Uterus (tissue), 4 donors: ENCODE results near the gene GNG4. TPM values are rescaled to one million over a fixed set of nuclear protein-coding genes. Genes with fewer than 3 reads are reported as not detected.

Source experiments
- DNase-seq, 2 donors: peaks; one replicate each; pipeline ENCODE4 v3.0.0-alpha.2; 2019 to 2020
- H3K27ac ChIP-seq, 2 donors: fragments of 200-600 bp; sonication (generic); 1 replicate in 1 of 2; 2 replicates in 1 of 2; pipeline ENCODE4 v1.5.1; 2016 to 2018
- H3K27me3 ChIP-seq, 2 donors: fragments of 200-600 bp; sonication (generic); one replicate each; pipeline ENCODE4 v1.5.1; 2018 to 2019; ENCODE audit warnings: control low read depth in 1 of 2
- H3K36me3 ChIP-seq, 2 donors: fragments of 200-600 bp; sonication (generic); one replicate each; pipeline ENCODE4 v1.5.1; 2019; ENCODE audit warnings: control low read depth in 1 of 2
- H3K4me1 ChIP-seq, 2 donors: fragments of 200-600 bp; sonication (generic); one replicate each; pipeline ENCODE4 v1.5.1; 2018 to 2019; ENCODE audit warnings: control low read depth in 1 of 2
- H3K4me3 ChIP-seq, 2 donors: fragments of 200-600 bp; sonication (generic); 1 replicate in 1 of 2; 2 replicates in 1 of 2; pipeline ENCODE4 v1.5.1; 2018 to 2019; ENCODE audit warnings: mild to moderate bottlenecking in 1 of 2
- H3K9me3 ChIP-seq, 2 donors: fragments of 200-600 bp; sonication (generic); one replicate each; pipeline ENCODE4 v1.5.1; 2019; ENCODE audit warnings: control low read depth in 1 of 2
- CTCF ChIP-seq, 4 experiments: fragments of 200-600 bp in 2 of 4; fragments of 450-650 bp in 2 of 4; sonication (generic) in 2 of 4; IDR thresholded peaks; one replicate each; pipeline ENCODE4 v1.5.1; 2016 to 2019; ENCODE audit warnings: antibody characterized with exemption in 4 of 4, mild to moderate bottlenecking in 2 of 4, moderate library complexity in 1 of 4
- POLR2A ChIP-seq, 2 donors: fragments of 450-650 bp; IDR thresholded peaks; one replicate each; pipeline ENCODE4 v1.6.1; 2016; ENCODE audit warnings: antibody characterized with exemption in 2 of 2, mild to moderate bottlenecking in 1 of 2, moderate library complexity in 1 of 2
- intact Hi-C: fragments of 100-400 bp; cut with DNase I; formaldehyde crosslinking; loops from one replicate; pipeline ENCODE4 v1.15.1; 2023; ENCODE audit warnings: low total_unique reads
- total RNA-seq, 4 donors: library from RNA; depleted of rRNA in 3 of 4; stranded (reverse); fragments of >200 nt in 3 of 4; gene quantifications; one replicate each; pipeline versions ENCODE4 v1.1.0 to v1.2.4, GENCODE V29; 2014 to 2023
- donor health status: DM: yes; HTN: yes; CAD: no.

Gene GNG4
- total RNA-seq, 4 donors from 2014 or later = 0.51 to 8.2 (median 2.3) TPM

DNA sequence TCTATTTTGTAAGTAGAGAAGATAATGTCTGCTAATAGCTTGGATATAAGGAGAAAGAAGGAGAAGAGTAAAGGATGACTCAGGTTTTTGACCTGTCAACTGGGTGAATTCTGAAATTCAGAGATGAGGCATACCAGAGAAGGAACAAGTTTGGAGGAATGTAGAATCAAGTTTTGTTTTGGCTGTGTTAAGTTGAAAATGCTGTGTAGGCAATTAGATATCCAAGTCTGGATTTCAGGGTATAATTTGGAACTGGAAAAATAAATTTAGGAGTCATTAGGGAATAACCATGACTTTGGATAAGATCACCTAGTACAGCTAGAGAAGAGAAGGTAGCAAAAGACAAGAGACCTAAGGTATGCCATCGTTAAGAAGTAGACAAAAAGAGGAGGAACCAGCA lies 22.4 kb upstream of the GNG4 start:
- no peaks in the 10 kb centered on the region for H3K36me3 ChIP-seq
- H3K4me3 ChIP-seq = no peak overlapping the region
- no peaks in the 10 kb centered on the region for H3K27me3 ChIP-seq
- H3K4me1 ChIP-seq = no peaks in the 10 kb centered on the region
- H3K27ac ChIP-seq = no peak overlapping the region
- intact Hi-C loops = no loop called here
- TF ChIP-seq POLR2A (IDR thresholded peaks at IDR 0.05) (no peak), CTCF (IDR thresholded peaks at IDR 0.05) (no peak)
- peaks cover 0 to 20% of the 10 kb centered on the region in 2 donors for H3K9me3 ChIP-seq
- no peak for DNase-seq

DNA sequence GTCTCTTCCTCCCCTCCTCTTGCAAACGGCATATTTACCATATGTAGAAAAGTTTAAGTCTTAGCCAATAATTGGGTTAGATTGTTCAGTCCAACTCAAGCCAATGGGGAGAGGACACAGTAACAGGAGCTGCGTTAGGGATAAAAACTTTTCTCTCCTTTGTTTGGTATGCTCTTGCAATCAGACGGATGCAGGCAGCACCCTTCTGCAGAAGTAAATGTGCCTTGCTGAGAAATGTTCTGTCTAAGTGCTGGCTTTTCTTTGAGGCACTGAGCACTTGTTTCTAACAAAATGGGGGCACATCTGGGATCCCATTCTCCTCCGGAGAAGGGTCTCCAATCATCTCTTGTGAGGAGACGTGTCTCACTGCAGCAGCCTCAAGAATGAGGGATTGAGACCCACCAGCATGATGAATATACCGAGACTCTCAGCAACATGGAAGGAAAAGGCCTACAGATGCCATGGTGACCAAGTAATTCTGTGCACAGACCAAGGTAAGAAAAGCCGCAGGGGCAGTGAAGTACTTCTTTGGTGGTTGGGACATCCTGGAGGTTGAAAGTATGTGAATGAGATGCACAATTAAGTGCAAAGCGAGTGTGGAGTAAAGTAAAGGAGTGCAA lies 20.7 kb upstream of the GNG4 start:
- intact Hi-C loops = no loop called here
- Histone ChIP-seq H3K4me3 (no peak overlapping the region), H3K27ac (no peak overlapping the region), H3K36me3 (no peaks in the 10 kb centered on the region), H3K4me1 (no peaks in the 10 kb centered on the region), H3K27me3 (no peaks in the 10 kb centered on the region), H3K9me3 (peaks cover 0 to 20% of the 10 kb centered on the region in 2 donors)
- DNase-seq = no peak
- TF ChIP-seq POLR2A (IDR thresholded peaks at IDR 0.05) (no peak), CTCF (IDR thresholded peaks at IDR 0.05) (no peak)

DNA sequence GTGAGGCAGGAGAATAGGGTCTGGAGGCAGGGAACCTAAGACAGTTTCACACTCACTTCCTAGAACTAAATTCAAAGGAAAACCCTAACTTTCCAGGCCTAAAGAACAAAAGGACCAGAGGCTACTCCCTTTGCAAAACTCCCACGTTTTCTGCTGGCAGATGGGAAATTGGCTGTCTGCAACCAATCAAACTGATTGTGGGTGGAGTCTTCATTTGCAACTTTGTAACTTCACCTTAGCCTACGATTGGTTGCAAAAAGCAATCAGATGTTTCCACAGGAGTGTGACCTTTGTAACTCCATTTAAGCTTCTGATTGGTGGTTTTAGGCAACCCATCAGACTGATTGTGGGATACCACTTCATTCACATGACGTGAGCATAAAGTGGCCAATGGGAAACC lies 19.7 kb upstream of the GNG4 start:
- no peaks in the 10 kb centered on the region for H3K27me3 ChIP-seq
- H3K36me3 ChIP-seq = no peaks in the 10 kb centered on the region
- no peak for TF ChIP-seq POLR2A (IDR thresholded peaks at IDR 0.05)
- TF ChIP-seq CTCF (IDR thresholded peaks at IDR 0.05) = no peak
- no peak overlapping the region for H3K4me3 ChIP-seq
- H3K4me1 ChIP-seq = no peaks in the 10 kb centered on the region
- intact Hi-C loops = no loop called here
- peaks cover 0 to 20% of the 10 kb centered on the region in 2 donors for H3K9me3 ChIP-seq
- no peak for DNase-seq
- H3K27ac ChIP-seq = no peak overlapping the region

GRCh38 chr1:235663628-235664027 lies 14.0 kb upstream of the GNG4 start:
- intact Hi-C loops = no loop called here
- DNase-seq = no peak
- H3K9me3 ChIP-seq = no peaks in the 10 kb centered on the region
- H3K27ac ChIP-seq = no peak overlapping the region
- H3K4me1 ChIP-seq = no peaks in the 10 kb centered on the region
- H3K4me3 ChIP-seq = no peak overlapping the region
- no peaks in the 10 kb centered on the region for H3K36me3 ChIP-seq
- TF ChIP-seq CTCF (IDR thresholded peaks at IDR 0.05) = no peak
- no peak for TF ChIP-seq POLR2A (IDR thresholded peaks at IDR 0.05)
- H3K27me3 ChIP-seq = no peaks in the 10 kb centered on the region

GRCh38 chr1:235661568-235661967 lies 12.0 kb upstream of the GNG4 start:
- TF ChIP-seq POLR2A (IDR thresholded peaks at IDR 0.05) (no peak), CTCF (IDR thresholded peaks at IDR 0.05) (no peak)
- Histone ChIP-seq H3K9me3 (no peaks in the 10 kb centered on the region), H3K27me3 (no peaks in the 10 kb centered on the region), H3K4me3 (no peak overlapping the region), H3K27ac (no peak overlapping the region), H3K36me3 (no peaks in the 10 kb centered on the region), H3K4me1 (no peaks in the 10 kb centered on the region)
- no peak for DNase-seq
- intact Hi-C loops = no loop called here
